HG03039 (cell line): ENCODE measurements around the gene XPNPEP2.

ENCODE experiments used
- ATAC-seq: cut with Tn5 transposase; IDR thresholded peaks from one replicate; pipeline ENCODE4 v1.9.1; 2021; ENCODE audit warnings: mild to moderate bottlenecking, moderate library complexity; ENCODE audit not compliant: unreplicated experiment

XPNPEP2 gene

GRCh38 chrX:129779086-129779672 lies 40.4 kb downstream of the XPNPEP2 start:
- ATAC-seq: no peak

- ATAC-seq: no peak
Observed at GRCh38 chrX:129779747-129780146, 41.0 kb downstream of the XPNPEP2 start, which contains the start of gene SASH3. Gene SASH3 (plus strand): TSS chrX:129779949. CDS start chrX:129780098, 149 bp downstream.

DNA sequence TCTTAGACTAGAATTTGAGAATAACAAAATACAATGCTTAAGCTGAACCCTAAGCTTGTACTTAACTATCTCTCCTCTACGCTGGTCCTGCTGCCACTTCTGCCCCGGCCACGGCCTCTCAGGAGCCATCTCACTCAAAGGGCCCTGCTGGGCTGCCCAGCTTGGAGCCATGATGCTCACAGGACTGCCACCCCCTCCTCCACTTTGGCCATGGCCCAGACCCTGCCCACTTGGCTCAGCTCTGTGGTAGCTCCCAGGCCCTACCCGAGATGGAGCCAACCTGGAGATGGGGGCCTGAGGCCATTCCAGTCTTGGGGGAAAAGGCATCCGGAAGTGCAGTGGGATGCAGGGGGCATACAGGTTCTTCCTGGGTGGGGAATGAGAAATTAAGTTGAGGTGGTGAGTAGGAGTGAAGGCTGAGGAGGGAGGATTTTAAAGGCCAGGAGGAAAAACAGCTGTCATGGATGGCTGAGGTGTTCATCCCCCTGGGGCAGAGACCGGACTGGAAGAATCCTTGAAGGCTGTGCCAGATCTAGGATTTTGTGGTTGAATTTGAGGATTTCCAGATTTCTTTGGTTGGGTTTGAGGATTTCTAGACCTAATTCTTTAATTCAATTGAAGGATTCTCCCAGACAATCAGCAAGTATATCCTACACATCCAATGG lies 41.8 kb downstream of the XPNPEP2 start:
- ATAC-seq: no peak

GRCh38 chrX:129781134-129781672 lies 42.4 kb downstream of the XPNPEP2 start:
- ATAC-seq: peak; percentile 66

- ATAC-seq: no peak
Observed at GRCh38 chrX:129781680-129782495, 43.1 kb downstream of the XPNPEP2 start.

DNA sequence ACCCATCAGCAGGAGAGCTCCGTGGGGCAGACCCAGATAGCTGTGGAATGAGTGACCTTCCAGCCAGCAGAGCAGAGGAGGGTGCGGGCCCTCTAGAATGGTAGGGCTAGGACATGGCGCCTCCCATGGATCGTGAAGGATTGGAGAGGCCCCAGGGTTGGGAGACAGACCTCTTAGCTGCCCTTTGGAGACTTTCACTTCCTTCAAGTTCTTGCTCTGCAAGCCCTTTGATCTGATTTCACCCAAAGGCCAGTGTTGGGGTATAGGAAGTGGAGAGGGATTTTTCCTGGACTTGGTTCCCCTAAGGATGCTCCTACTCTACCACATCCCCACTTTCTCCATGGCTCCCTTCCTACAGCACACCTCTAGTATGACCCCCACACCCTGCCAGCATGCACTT lies 43.9 kb downstream of the XPNPEP2 start:
- no peak for ATAC-seq

DNA sequence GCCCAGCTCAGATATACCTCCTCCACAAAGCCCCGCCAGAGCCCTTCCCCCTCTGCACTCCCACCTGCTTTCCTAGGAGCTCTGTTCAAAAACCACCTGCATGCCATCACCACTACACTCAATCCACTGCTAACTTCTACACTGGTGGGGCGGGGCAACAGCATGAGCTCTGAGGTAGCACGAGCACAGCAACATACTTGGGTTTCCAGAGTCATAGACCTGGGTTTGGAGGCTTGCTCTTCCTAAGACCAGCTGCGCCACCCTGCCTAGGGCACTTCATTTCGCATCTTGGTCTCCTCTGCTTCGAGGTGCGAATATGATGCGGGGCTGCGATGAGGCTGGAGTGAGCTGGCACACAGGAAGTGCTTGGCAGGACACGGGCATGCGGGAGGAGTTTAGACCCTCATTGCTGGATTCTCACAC lies 44.5 kb downstream of the XPNPEP2 start:
- no peak for ATAC-seq

DNA sequence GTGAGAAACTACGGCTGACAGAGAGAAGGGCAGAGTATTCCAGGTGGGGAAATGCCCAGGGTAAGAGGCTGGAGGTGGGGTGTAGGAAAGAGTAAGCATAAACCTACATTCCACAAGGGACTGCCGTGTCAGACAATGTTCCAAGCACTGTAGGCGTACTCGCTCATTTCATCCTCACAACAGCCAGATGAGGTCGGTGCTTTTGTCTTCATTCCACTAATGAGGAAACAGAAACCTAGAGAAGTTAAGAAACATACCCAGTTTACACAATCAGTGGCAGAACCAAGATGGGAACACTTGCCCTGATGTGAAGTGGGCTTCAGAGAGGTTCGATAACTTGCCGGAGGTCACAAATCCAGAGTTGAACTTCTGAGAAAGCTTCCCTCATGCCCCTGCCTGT lies 45.6 kb downstream of the XPNPEP2 start:
- ATAC-seq: no peak

GRCh38 chrX:129785160-129785947 lies 46.6 kb downstream of the XPNPEP2 start:
- ATAC-seq: no peak

GRCh38 chrX:129786210-129786651 lies 47.5 kb downstream of the XPNPEP2 start:
- peak; percentile 61 for ATAC-seq

- no peak for ATAC-seq
Observed at GRCh38 chrX:129787336-129788055, 48.7 kb downstream of the XPNPEP2 start.

- ATAC-seq: no peak
Observed at GRCh38 chrX:129788527-129788926, 49.7 kb downstream of the XPNPEP2 start.

GRCh38 chrX:129790146-129790545 lies 51.4 kb downstream of the XPNPEP2 start:
- no peak for ATAC-seq

- ATAC-seq: no peak
Observed at GRCh38 chrX:129790808-129791207, 52.0 kb downstream of the XPNPEP2 start.

DNA sequence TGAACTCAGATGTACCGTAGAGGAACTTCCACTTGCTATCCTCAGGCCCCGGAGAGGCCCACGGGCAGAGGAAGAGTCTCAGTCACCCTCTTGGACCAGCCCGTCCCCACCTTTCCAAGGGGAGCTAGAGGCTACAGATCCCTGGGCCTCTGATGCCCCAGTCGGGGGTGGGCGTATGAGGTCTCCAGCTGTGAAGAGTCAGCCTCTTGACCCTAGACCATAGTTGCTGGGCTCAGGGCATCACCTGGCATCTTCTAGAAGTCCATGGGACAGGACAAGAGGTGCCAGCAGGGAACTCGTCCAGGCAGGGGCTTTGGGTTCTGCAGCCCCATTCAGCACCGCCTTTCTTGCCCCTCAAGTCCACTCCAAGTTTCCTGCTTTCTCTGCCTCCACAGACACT lies 52.6 kb downstream of the XPNPEP2 start:
- no peak for ATAC-seq

DNA sequence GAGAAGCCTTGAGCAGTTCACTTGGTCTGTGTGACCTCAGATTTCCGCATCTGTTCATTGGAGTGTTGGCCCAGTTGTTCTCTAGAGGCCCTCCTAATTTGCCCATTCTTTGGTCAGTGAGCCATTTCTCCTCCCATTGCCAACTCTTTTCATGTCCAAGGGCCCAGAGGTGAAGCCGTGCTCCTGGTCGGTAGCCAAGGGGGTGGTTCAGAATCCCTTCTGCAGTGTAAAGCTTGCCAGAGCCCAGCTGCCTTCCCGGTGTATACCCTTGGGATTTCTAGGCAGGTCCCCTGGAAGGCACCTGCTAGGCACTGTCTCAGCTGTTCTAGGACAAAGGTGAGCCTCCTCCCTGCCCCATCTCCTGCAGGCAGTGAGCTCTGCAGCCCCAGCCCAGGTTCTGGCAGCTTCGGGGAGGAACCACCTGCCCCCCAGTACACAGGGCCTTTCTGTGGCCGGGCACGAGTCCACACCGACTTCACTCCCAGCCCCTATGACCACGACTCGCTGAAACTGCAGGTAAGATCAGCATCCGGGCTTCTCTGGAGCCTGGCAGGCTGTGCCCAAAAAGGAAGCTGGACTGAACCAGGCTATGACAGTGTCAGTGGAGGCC lies 53.3 kb downstream of the XPNPEP2 start:
- ATAC-seq: no peak

- ATAC-seq: no peak
Observed at GRCh38 chrX:129792586-129793291, 54.0 kb downstream of the XPNPEP2 start.

DNA sequence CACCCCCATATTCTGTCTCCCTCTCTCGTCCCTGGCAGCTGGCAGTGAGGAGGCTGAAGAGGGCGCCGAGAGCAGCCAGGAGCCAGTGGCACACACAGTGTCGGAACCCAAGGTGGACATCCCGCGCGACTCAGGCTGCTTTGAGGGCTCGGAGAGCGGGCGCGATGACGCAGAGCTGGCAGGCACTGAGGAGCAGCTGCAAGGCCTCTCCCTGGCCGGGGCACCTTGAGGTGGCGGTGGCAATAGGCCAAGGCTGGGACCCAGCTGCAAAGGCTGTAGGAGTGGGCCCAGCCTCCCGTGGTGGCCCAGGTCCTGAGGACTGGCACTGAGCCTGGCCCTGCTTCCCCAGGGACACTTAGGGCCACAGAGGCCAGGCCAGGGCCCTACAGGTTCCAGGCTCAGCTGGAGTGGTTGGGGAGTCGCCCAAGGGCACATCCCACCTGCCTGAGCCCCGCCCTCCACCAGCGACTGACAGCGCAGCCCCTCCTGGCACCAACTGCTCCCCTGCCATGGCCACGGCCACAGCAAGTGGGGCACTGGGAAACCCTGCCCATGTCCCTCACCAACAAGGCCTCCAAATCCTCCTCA lies 54.9 kb downstream of the XPNPEP2 start:
- no peak for ATAC-seq

GRCh38 chrX:129795584-129795983 lies 56.8 kb downstream of the XPNPEP2 start:
- no peak for ATAC-seq
